Aorta (tissue), 5 donors: ENCODE measurements around the gene TUT4. TPM values are rescaled to one million over a fixed set of nuclear protein-coding genes. Genes with fewer than 3 reads are reported as not detected.

Experiments used
- ATAC-seq: fragments of 200-7000 bp; cut with Tn5 transposase; one replicate; pipeline ENCODE4 v1.9.1; 2022; ENCODE audit warnings: moderate library complexity; ENCODE audit not compliant: low FRiP score
- DNase-seq, 2 donors: peaks; one replicate each; pipeline ENCODE4 v3.0.0-alpha.2; 2020
- H3K27ac ChIP-seq, 2 donors: one replicate each; pipeline ENCODE4 v1.5.1; 2013; ENCODE audit warnings: low read length in 2 of 2, mild to moderate bottlenecking in 2 of 2, moderate library complexity in 2 of 2, control low read depth in 1 of 2, inconsistent platforms in 1 of 2, low read depth in 1 of 2
- H3K27me3 ChIP-seq, 2 donors: one replicate each; pipeline ENCODE4 v1.6.1; 2013; ENCODE audit warnings: control low read depth in 1 of 2, low read length in 1 of 2, mild to moderate bottlenecking in 1 of 2, moderate library complexity in 1 of 2; ENCODE audit not compliant: insufficient read depth in 2 of 2, control insufficient read depth in 1 of 2
- H3K36me3 ChIP-seq, 2 donors: one replicate each; pipeline ENCODE4 v1.6.1; 2013; ENCODE audit warnings: control low read depth in 1 of 2, low read length in 1 of 2, mild to moderate bottlenecking in 1 of 2; ENCODE audit not compliant: insufficient read depth in 2 of 2, control insufficient read depth in 1 of 2
- H3K4me1 ChIP-seq, 2 donors: one replicate each; pipeline ENCODE4 v1.6.1; 2013; ENCODE audit warnings: low read length in 2 of 2, control low read depth in 1 of 2, mild to moderate bottlenecking in 1 of 2, moderate library complexity in 1 of 2; ENCODE audit not compliant: insufficient read depth in 2 of 2, control insufficient read depth in 1 of 2
- H3K4me3 ChIP-seq, 2 donors: one replicate each; pipeline ENCODE4 v1.5.1; 2013; ENCODE audit warnings: low read length in 2 of 2, control low read depth in 1 of 2, mild to moderate bottlenecking in 1 of 2
- H3K9me3 ChIP-seq: one replicate; pipeline ENCODE4 v1.6.1; 2013; ENCODE audit warnings: mild to moderate bottlenecking, low read length; ENCODE audit not compliant: control insufficient read depth
- WGBS, 2 donors: extraction: QIAGEN DNeasy Blood & Tissue Kit; methylation state at CpG; one replicate each; pipeline ENCODE4 v1.1.7; 2013; 5-methylcytosine and 5-hydroxymethylcytosine counted together
- intact Hi-C, 2 donors: fragments of 100-400 bp; cut with DNase I; formaldehyde crosslinking; loops; one replicate each; pipeline versions ENCODE4 v1.14.2 to v1.15.0; 2022
- polyA plus RNA-seq, 2 donors: library from polyadenylated mRNA; stranded (reverse); fragments of 200-250 nt; gene quantifications; one replicate each; pipeline ENCODE4 v1.2.3, GENCODE V29; 2013
- total RNA-seq, 2 donors: library from RNA; stranded (reverse); fragmentation: NEBNext Ultra II Directional; extraction: Animal tissue kit (Norgen Biotek cat#: 25700); gene quantifications; one replicate each; pipeline ENCODE4 v1.2.1, GENCODE V29; 2021
- donor health status: healthy with polysubstance abuse.
- donor health status: Bipolar disorder and iron deficiency.
- donor health status: DM: no; HTN: no; CAD: no.
- donor health status: DM: no; HTN: no; CAD: no.
- donor health status: DM: yes; HTN: yes; CAD: no.

TUT4 gene
- total and polyA plus RNA-seq, 4 donors = 6.3 to 71.5 (median 35.3) TPM

GRCh38 chr1:52532731-52533327 is 20.1 kb downstream of the TUT4 start:
- no peak for ATAC-seq
- H3K4me1 ChIP-seq = no peaks in the 10 kb centered on the region
- 96 to 98% methylated on average over 2 of the region's 2 CpGs for WGBS, 2 donors

GRCh38 chr1:52532247-52532646 is 20.6 kb downstream of the TUT4 start:
- H3K4me1 ChIP-seq = no peaks in the 10 kb centered on the region
- no peak for ATAC-seq
- H3K9me3 ChIP-seq = no peaks in the 10 kb centered on the region
- DNase-seq = no peak
- H3K27me3 ChIP-seq = no peaks in the 10 kb centered on the region
- H3K4me3 ChIP-seq = no peak overlapping the region
- intact Hi-C loops = no loop called here
- WGBS, 2 donors = 88 to 89% methylated on average over 8 of the region's 8 CpGs
- no peak overlapping the region for H3K27ac ChIP-seq
- no peaks in the 10 kb centered on the region for H3K36me3 ChIP-seq

More at GRCh38 chr1:52532731-52533327, 20.1 kb downstream of the TUT4 start:
- intact Hi-C loops = no loop called here
- H3K27me3 ChIP-seq = no peaks in the 10 kb centered on the region
- H3K27ac ChIP-seq = no peak overlapping the region
- no peaks in the 10 kb centered on the region for H3K9me3 ChIP-seq
- no peak overlapping the region for H3K4me3 ChIP-seq
- no peaks in the 10 kb centered on the region for H3K36me3 ChIP-seq
- no peak for DNase-seq

GRCh38 chr1:52531249-52531872 is 21.5 kb downstream of the TUT4 start:
- intact Hi-C loops = no loop called here
- Histone ChIP-seq H3K27me3 (no peaks in the 10 kb centered on the region), H3K27ac (no peak overlapping the region), H3K36me3 (no peaks in the 10 kb centered on the region), H3K9me3 (no peaks in the 10 kb centered on the region), H3K4me3 (no peak overlapping the region), H3K4me1 (no peaks in the 10 kb centered on the region)
- WGBS, 2 donors = 68 to 73% methylated on average over 3 of the region's 3 CpGs
- no peak for DNase-seq
- ATAC-seq = no peak

- Histone ChIP-seq H3K4me3 (no peak overlapping the region), H3K27ac (no peak overlapping the region), H3K4me1 (no peaks in the 10 kb centered on the region), H3K27me3 (no peaks in the 10 kb centered on the region), H3K9me3 (no peaks in the 10 kb centered on the region), H3K36me3 (no peaks in the 10 kb centered on the region)
- no peak for DNase-seq
- intact Hi-C loops = no loop called here
- WGBS, 2 donors = 81 to 84% methylated on average over 5 of the region's 5 CpGs
- no peak for ATAC-seq
Observed at GRCh38 chr1:52530563-52531144, 22.2 kb downstream of the TUT4 start.

- H3K9me3 ChIP-seq = no peaks in the 10 kb centered on the region
- intact Hi-C loops = no loop called here
- H3K4me1 ChIP-seq = no peaks in the 10 kb centered on the region
- no peak for DNase-seq
- no peak overlapping the region for H3K4me3 ChIP-seq
- H3K27me3 ChIP-seq = no peaks in the 10 kb centered on the region
- ATAC-seq = no peak
- H3K36me3 ChIP-seq = no peaks in the 10 kb centered on the region
- H3K27ac ChIP-seq = no peak overlapping the region
- 74 to 86% methylated on average over 3 of the region's 3 CpGs for WGBS, 2 donors
Observed at GRCh38 chr1:52523376-52523775, 29.5 kb downstream of the TUT4 start.

- DNase-seq (no peak), ATAC-seq (no peak)
- Histone ChIP-seq H3K9me3 (no peaks in the 10 kb centered on the region), H3K27ac (no peak overlapping the region), H3K36me3 (no peaks in the 10 kb centered on the region), H3K4me3 (no peak overlapping the region), H3K4me1 (no peaks in the 10 kb centered on the region), H3K27me3 (no peaks in the 10 kb centered on the region)
- 81 to 84% methylated on average over 2 of the region's 2 CpGs for WGBS, 2 donors
- intact Hi-C loops = no loop called here
Observed at GRCh38 chr1:52520148-52520547, 32.7 kb downstream of the TUT4 start.

- H3K27me3 ChIP-seq = no peaks in the 10 kb centered on the region
- 96 to 97% methylated on average over 2 of the region's 2 CpGs for WGBS, 2 donors
- no peak for DNase-seq
- ATAC-seq = no peak
- intact Hi-C loops = no loop called here
- H3K36me3 ChIP-seq = no peaks in the 10 kb centered on the region
- no peak overlapping the region for H3K4me3 ChIP-seq
- no peaks in the 10 kb centered on the region for H3K4me1 ChIP-seq
- no peaks in the 10 kb centered on the region for H3K9me3 ChIP-seq
- H3K27ac ChIP-seq = no peak overlapping the region
Observed at GRCh38 chr1:52518962-52519361, 33.9 kb downstream of the TUT4 start.

GRCh38 chr1:52511851-52512615 is 40.9 kb downstream of the TUT4 start:
- H3K27me3 ChIP-seq = no peaks in the 10 kb centered on the region
- H3K4me1 ChIP-seq = no peaks in the 10 kb centered on the region
- WGBS, 2 donors = 95 to 96% methylated on average over 2 of the region's 2 CpGs
- DNase-seq = no peak
- H3K27ac ChIP-seq = no peak overlapping the region
- intact Hi-C loops = no loop called here
- no peaks in the 10 kb centered on the region for H3K9me3 ChIP-seq
- H3K36me3 ChIP-seq = no peaks in the 10 kb centered on the region
- ATAC-seq = no peak
- no peak overlapping the region for H3K4me3 ChIP-seq
